ENCODE results near the gene NIPAL1. TPM values are rescaled to one million over a fixed set of nuclear protein-coding genes. Genes with fewer than 3 reads are reported as not detected.

The NIPAL1 gene
- total RNA-seq, 1 donor from 2014 or later = 4.3 TPM

- H3K36me3 ChIP-seq (ENCODE audit: control insufficient read depth, insufficient read depth, low read length) = no peaks in the 10 kb centered on the region
- no peak for DNase-seq (ENCODE audit: low read depth)
- H3K4me3 ChIP-seq (ENCODE audit: low read depth, low read length) = no peak overlapping the region
- H3K27me3 ChIP-seq (ENCODE audit: control insufficient read depth, insufficient read depth, low read length) = no peaks in the 10 kb centered on the region
- peak; percentile 60 for TF ChIP-seq CTCF (IDR thresholded peaks at IDR 0.05; ENCODE audit: insufficient read depth, low read length, poor library complexity, severe bottlenecking)
Measured at GRCh38 chr4:48033825-48034413, 17.3 kb downstream of the NIPAL1 start.

DNA sequence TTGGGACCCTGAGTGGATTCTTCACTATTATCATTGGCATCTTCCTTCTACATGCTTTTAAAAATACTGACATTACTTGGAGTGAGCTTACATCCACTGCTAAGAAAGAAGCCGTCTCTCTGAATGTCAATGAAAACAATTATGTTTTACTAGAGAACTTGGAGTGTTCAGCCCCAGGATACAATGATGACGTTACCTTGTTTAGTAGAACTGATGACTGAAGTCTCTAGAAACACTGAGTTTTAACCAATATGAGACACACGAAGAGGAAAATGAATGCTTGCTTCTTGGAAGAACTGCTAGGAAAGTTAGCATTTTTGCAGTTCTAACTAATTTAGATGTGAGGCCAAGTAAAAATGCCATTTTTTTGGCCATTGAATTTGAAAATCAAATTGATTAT lies 19.4 kb downstream of the NIPAL1 start:
- no peak for DNase-seq (ENCODE audit: low read depth)
- Histone ChIP-seq H3K27me3 (ENCODE audit: control insufficient read depth, insufficient read depth, low read length) (no peaks in the 10 kb centered on the region), H3K4me3 (ENCODE audit: low read depth, low read length) (no peak overlapping the region), H3K36me3 (ENCODE audit: control insufficient read depth, insufficient read depth, low read length) (no peaks in the 10 kb centered on the region)
- no peak for TF ChIP-seq CTCF (IDR thresholded peaks at IDR 0.05; ENCODE audit: insufficient read depth, low read length, poor library complexity, severe bottlenecking)

DNA sequence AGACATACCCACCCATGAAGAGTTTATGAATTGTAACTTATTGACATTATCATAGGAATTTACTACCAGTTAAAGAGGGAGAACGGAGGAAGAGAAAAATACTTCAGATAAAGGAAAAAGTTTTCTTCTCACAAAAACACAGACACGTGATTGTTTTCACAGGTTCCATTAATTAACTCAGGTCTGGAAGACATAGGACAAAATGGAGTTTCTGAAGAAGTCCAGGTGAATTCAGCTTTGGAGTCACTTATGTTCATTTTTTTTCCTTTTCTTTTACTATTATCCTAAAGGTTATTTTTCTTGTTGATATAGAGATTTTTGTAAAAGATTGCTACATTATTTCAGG lies 20.5 kb downstream of the NIPAL1 start:
- TF ChIP-seq CTCF (IDR thresholded peaks at IDR 0.05; ENCODE audit: insufficient read depth, low read length, poor library complexity, severe bottlenecking) = no peak
- no peak for DNase-seq (ENCODE audit: low read depth)
- no peaks in the 10 kb centered on the region for H3K36me3 ChIP-seq (ENCODE audit: control insufficient read depth, insufficient read depth, low read length)
- H3K4me3 ChIP-seq (ENCODE audit: low read depth, low read length) = no peak overlapping the region
- no peaks in the 10 kb centered on the region for H3K27me3 ChIP-seq (ENCODE audit: control insufficient read depth, insufficient read depth, low read length)

DNA sequence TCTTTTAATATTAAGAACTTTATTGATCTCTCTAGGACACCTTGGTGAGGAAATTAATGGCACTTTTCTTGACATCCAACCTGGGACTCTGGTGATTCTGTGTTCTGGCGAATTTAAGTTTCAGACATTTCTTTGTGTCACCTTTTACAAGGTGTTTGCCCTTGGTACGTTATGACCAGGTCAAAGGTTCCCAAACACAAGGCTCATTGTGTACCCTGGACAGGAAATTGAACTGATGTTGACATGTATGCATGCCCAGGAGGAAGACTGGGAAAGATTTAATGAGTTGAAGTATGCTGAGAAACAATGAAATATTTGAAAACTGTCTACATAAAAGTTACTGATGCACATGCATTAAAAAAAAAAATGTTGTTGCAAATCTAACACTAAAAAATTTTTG lies 22.1 kb downstream of the NIPAL1 start:
- TF ChIP-seq CTCF (IDR thresholded peaks at IDR 0.05; ENCODE audit: insufficient read depth, low read length, poor library complexity, severe bottlenecking) = no peak
- H3K4me3 ChIP-seq (ENCODE audit: low read depth, low read length) = no peak overlapping the region
- H3K36me3 ChIP-seq (ENCODE audit: control insufficient read depth, insufficient read depth, low read length) = no peaks in the 10 kb centered on the region
- no peak for DNase-seq (ENCODE audit: low read depth)
- no peaks in the 10 kb centered on the region for H3K27me3 ChIP-seq (ENCODE audit: control insufficient read depth, insufficient read depth, low read length)

- TF ChIP-seq CTCF (IDR thresholded peaks at IDR 0.05; ENCODE audit: insufficient read depth, low read length, poor library complexity, severe bottlenecking) = no peak
- DNase-seq (ENCODE audit: low read depth) = no peak
- Histone ChIP-seq H3K36me3 (ENCODE audit: control insufficient read depth, insufficient read depth, low read length) (no peaks in the 10 kb centered on the region), H3K27me3 (ENCODE audit: control insufficient read depth, insufficient read depth, low read length) (no peaks in the 10 kb centered on the region), H3K4me3 (ENCODE audit: low read depth, low read length) (no peak overlapping the region)
Measured at GRCh38 chr4:48039561-48039960, 23.0 kb downstream of the NIPAL1 start.

GRCh38 chr4:48041535-48042137 lies 25.1 kb downstream of the NIPAL1 start:
- Histone ChIP-seq H3K36me3 (ENCODE audit: control insufficient read depth, insufficient read depth, low read length) (no peaks in the 10 kb centered on the region), H3K4me3 (ENCODE audit: low read depth, low read length) (no peak overlapping the region), H3K27me3 (ENCODE audit: control insufficient read depth, insufficient read depth, low read length) (no peaks in the 10 kb centered on the region)
- DNase-seq (ENCODE audit: low read depth) = no peak
- TF ChIP-seq CTCF (IDR thresholded peaks at IDR 0.05; ENCODE audit: insufficient read depth, low read length, poor library complexity, severe bottlenecking) = no peak

Measured in kidney epithelial cell (primary cell).